DND-41 (cell line): Measurements from ENCODE around the gene CEBPE.

Experiments
- EZH2 ChIP-seq: IDR thresholded peaks from 3 replicates; pipeline ENCODE4 v1.6.1; 2012; ENCODE audit warnings: borderline replicate concordance, low read depth, mild to moderate bottlenecking, moderate library complexity, low read length, inconsistent platforms; ENCODE audit not compliant: severe bottlenecking
- TF ChIP-seq, protein P1 (sequence below): IDR thresholded peaks from 2 replicates; pipeline ENCODE4 v1.5.1; 2012; ENCODE audit warnings: borderline replicate concordance, low read length, moderate library complexity, mild to moderate bottlenecking; ENCODE audit not compliant: poor library complexity, severe bottlenecking; ENCODE audit errors: extremely low read depth

DNA sequence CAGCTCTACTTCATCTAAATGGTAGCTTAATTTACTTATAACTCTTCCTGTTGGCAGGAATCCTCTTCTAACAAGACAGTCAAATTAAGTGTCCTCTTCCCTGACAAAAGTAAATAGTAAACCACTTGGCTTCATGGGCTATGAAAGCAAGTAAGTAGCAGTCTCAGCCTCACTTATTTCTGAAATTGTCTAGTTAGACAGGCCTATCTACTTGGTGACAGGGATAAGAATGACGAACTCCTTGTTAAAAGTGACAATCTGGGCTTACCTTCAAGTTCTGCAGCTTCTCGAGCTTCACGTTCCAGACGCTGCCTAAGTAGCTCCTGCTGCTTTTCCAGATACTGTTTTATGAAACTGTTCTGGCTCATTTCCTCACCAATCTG is 28.8 kb downstream of the CEBPE start:
- TF ChIP-seq, protein P1, sequence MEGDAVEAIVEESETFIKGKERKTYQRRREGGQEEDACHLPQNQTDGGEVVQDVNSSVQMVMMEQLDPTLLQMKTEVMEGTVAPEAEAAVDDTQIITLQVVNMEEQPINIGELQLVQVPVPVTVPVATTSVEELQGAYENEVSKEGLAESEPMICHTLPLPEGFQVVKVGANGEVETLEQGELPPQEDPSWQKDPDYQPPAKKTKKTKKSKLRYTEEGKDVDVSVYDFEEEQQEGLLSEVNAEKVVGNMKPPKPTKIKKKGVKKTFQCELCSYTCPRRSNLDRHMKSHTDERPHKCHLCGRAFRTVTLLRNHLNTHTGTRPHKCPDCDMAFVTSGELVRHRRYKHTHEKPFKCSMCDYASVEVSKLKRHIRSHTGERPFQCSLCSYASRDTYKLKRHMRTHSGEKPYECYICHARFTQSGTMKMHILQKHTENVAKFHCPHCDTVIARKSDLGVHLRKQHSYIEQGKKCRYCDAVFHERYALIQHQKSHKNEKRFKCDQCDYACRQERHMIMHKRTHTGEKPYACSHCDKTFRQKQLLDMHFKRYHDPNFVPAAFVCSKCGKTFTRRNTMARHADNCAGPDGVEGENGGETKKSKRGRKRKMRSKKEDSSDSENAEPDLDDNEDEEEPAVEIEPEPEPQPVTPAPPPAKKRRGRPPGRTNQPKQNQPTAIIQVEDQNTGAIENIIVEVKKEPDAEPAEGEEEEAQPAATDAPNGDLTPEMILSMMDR: no peak
- TF ChIP-seq EZH2: no peak
